Suprapubic skin (tissue), 4 donors: Measurements from ENCODE around the gene PPP1R9B.

Source experiments
- POLR2A ChIP-seq, 2 donors: fragments of 450-650 bp; IDR thresholded peaks; one replicate each; pipeline ENCODE4 v1.6.1; 2017; ENCODE audit warnings: antibody characterized with exemption in 2 of 2, mild to moderate bottlenecking in 2 of 2, moderate library complexity in 2 of 2
- POLR2AphosphoS5 ChIP-seq, 3 donors: sonication (generic); formaldehyde crosslinking; IDR thresholded peaks; one replicate each; pipeline ENCODE4 v1.6.1; 2017; ENCODE audit warnings: antibody characterized with exemption in 3 of 3
- TF ChIP-seq, protein P1 (sequence below), 2 donors: fragments of 200-600 bp in 1 of 2; fragments of 450-650 bp in 1 of 2; sonication (generic) in 1 of 2; IDR thresholded peaks; one replicate each; pipeline ENCODE4 v1.5.1; 2016 to 2019; ENCODE audit warnings: antibody characterized with exemption in 2 of 2, mild to moderate bottlenecking in 1 of 2, moderate library complexity in 1 of 2

DNA sequence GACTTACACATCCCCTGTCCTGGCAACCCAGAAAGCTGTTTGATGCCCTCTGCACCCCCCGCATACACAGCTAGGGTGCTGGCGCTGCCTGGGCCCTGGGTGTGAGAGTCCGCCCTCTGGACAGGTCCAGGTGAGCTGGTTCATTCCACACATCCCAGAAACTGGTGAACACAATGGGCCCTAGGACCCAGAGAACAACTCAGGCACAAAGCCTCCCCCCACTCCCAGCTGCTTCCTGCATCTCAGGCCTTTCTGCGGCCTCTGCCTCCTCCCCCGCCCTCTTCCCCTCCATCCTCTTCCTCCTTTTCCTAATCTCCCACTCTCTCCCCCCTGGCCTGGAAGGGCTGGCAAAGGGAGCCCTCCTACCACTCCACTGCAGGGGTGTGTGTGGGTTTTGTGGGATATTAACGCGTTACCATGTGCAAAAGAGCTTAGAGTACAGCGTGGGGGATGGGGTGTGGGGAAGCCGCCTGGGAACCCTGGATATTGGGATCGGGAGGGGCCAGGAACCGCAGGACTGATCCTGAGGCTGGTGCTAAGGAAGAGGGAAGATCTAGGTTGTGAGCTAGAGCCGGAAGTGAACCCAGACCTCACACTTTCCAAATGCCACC, 1.6 kb upstream of the PPP1R9B start:
- no peak for TF ChIP-seq POLR2AphosphoS5 (IDR thresholded peaks at IDR 0.05)
- TF ChIP-seq, protein P1, sequence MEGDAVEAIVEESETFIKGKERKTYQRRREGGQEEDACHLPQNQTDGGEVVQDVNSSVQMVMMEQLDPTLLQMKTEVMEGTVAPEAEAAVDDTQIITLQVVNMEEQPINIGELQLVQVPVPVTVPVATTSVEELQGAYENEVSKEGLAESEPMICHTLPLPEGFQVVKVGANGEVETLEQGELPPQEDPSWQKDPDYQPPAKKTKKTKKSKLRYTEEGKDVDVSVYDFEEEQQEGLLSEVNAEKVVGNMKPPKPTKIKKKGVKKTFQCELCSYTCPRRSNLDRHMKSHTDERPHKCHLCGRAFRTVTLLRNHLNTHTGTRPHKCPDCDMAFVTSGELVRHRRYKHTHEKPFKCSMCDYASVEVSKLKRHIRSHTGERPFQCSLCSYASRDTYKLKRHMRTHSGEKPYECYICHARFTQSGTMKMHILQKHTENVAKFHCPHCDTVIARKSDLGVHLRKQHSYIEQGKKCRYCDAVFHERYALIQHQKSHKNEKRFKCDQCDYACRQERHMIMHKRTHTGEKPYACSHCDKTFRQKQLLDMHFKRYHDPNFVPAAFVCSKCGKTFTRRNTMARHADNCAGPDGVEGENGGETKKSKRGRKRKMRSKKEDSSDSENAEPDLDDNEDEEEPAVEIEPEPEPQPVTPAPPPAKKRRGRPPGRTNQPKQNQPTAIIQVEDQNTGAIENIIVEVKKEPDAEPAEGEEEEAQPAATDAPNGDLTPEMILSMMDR (IDR thresholded peaks at IDR 0.05), result no peak
- TF ChIP-seq POLR2A (IDR thresholded peaks at IDR 0.05), result no peak
